HCT116 (cell line): Measurements from ENCODE around the gene C12orf54. TPM values are rescaled to one million over a fixed set of nuclear protein-coding genes. Genes with fewer than 3 reads are reported as not detected.

ENCODE experiments used
- ATAC-seq: fragments of 200-7000 bp; cut with Tn5 transposase; 2 replicates; pipeline ENCODE4 v1.9.1; 2020; ENCODE audit warnings: mild to moderate bottlenecking, moderate library complexity
- BruUV-seq: library from RNA; stranded (reverse); fragments of 400-500 nt; replicated peaks from 2 replicates; lab custom pipeline; 2021; lab: Mats Ljungman, UMichigan
- CTCF ChIA-PET: fragments of 300-600 bp; sonication (Branson Sonifier 250); formaldehyde crosslinking; loops from one replicate; lab custom pipeline; 2021; ENCODE audit warnings: antibody characterized with exemption; lab: Charles Lee
- POLR2A ChIA-PET: fragments of 300-600, 350-600 bp; sonication (Branson Sonifier 250); formaldehyde crosslinking; loops from one replicate; lab custom pipeline; 2021; ENCODE audit warnings: antibody characterized with exemption; lab: Charles Lee
- RAD21 ChIA-PET, 2 experiments: fragments of 300-600 bp; sonication (Branson Sonifier 250); formaldehyde crosslinking; loops; one replicate each; lab custom pipeline; 2023; ENCODE audit warnings: low total read pairs in 2 of 2; ENCODE audit not compliant: uncharacterized antibody in 2 of 2, unreplicated experiment in 2 of 2, low non-redundant PET in 1 of 2; lab: Charles Lee
- DNase-seq: peaks from one replicate; pipeline ENCODE4 v3.0.0-alpha.2; 2010; ENCODE audit warnings: low read depth, low spot score
- H2AFZ ChIP-seq: fragments of 200-600 bp; shearing (Covaris generic), sonication (generic); 2 replicates; pipeline ENCODE4 v1.6.1; 2017; ENCODE audit warnings: low read depth, mixed run types, mixed read lengths, antibody characterized with exemption, low read length; ENCODE audit not compliant: poor library complexity, severe bottlenecking
- H3K27ac ChIP-seq: 2 replicates; pipeline ENCODE4 v1.5.1; 2012; ENCODE audit warnings: low read depth, low read length
- H3K27me3 ChIP-seq: fragments of 200-600 bp; sonication (generic); 2 replicates; pipeline ENCODE4 v1.6.1; 2016; ENCODE audit warnings: mixed run types, low read length, mixed read lengths; ENCODE audit not compliant: insufficient read depth
- H3K36me3 ChIP-seq, 2 experiments: fragments of 200-500 bp in 1 of 2; fragments of 200-600 bp in 1 of 2; sonication (Bioruptor generic) in 1 of 2; sonication (generic) in 1 of 2; 2 replicates each; pipeline versions ENCODE4 v1.5.1 to v1.6.1; 2014 to 2016; ENCODE audit warnings: low read length in 2 of 2, inconsistent platforms in 1 of 2, mixed read lengths in 1 of 2, mixed run types in 1 of 2; ENCODE audit not compliant: insufficient read depth in 2 of 2, control insufficient read depth in 1 of 2
- H3K4me1 ChIP-seq, 2 experiments: fragments of 200-600 bp in 1 of 2; sonication (generic) in 1 of 2; 2 replicates each; pipeline versions ENCODE4 v1.5.1 to v1.6.1; 2012 to 2017; ENCODE audit warnings: low read length in 2 of 2, inconsistent platforms in 1 of 2, mild to moderate bottlenecking in 1 of 2, mixed read lengths in 1 of 2, mixed run types in 1 of 2, moderate library complexity in 1 of 2; ENCODE audit not compliant: insufficient read depth in 2 of 2, control insufficient read depth in 1 of 2
- H3K4me2 ChIP-seq: fragments of 200-600 bp; sonication (generic); 2 replicates; pipeline ENCODE4 v1.6.1; 2017; ENCODE audit warnings: mixed run types, low read length, mixed read lengths
- H3K4me3 ChIP-seq, 2 experiments: fragments of 200-600 bp in 1 of 2; sonication (generic) in 1 of 2; replicated peaks in 1 of 2; 2 replicates each; pipeline ENCODE4 v1.5.1; 2011 to 2016; ENCODE audit warnings: low read length in 2 of 2, control low read depth in 1 of 2, low read depth in 1 of 2, mild to moderate bottlenecking in 1 of 2, mixed read lengths in 1 of 2, mixed run types in 1 of 2
- H3K79me2 ChIP-seq: fragments of 200-600 bp; sonication (generic); 2 replicates; pipeline ENCODE4 v1.6.1; 2017; ENCODE audit warnings: mild to moderate bottlenecking, mixed run types, low read length, moderate library complexity, mixed read lengths; ENCODE audit not compliant: insufficient read depth
- H3K9ac ChIP-seq: fragments of 200-600 bp; sonication (generic); 2 replicates; pipeline ENCODE4 v1.6.1; 2016; ENCODE audit warnings: low read length, mixed read lengths
- H3K9me2 ChIP-seq: fragments of 200-600 bp; sonication (generic), shearing (Covaris generic); 2 replicates; pipeline ENCODE4 v1.6.1; 2017; ENCODE audit warnings: mixed run types, mild to moderate bottlenecking, moderate library complexity; ENCODE audit not compliant: insufficient read depth
- H3K9me3 ChIP-seq, 2 experiments: fragments of 200-500 bp in 1 of 2; fragments of 200-600 bp in 1 of 2; sonication (Bioruptor generic) in 1 of 2; sonication (generic) in 1 of 2; 2 replicates each; pipeline ENCODE4 v1.6.1; 2014 to 2017; ENCODE audit warnings: low read length in 2 of 2, mixed read lengths in 2 of 2, inconsistent platforms in 1 of 2, low read depth in 1 of 2, mild to moderate bottlenecking in 1 of 2, mixed run types in 1 of 2, moderate library complexity in 1 of 2; ENCODE audit not compliant: control insufficient read depth in 1 of 2, insufficient read depth in 1 of 2
- H4K20me1 ChIP-seq: fragments of 200-600 bp; sonication (generic), shearing (Covaris generic); 2 replicates; pipeline ENCODE4 v1.6.1; 2017; ENCODE audit warnings: mixed run types, mild to moderate bottlenecking, moderate library complexity; ENCODE audit not compliant: insufficient read depth
- ATF3 ChIP-seq: IDR thresholded peaks from 2 replicates; pipeline ENCODE4 v1.6.1; 2012
- CBX3 ChIP-seq: IDR thresholded peaks from 2 replicates; pipeline ENCODE4 v1.6.1; 2012; ENCODE audit warnings: low read depth
- CEBPB ChIP-seq: IDR thresholded peaks from 2 replicates; pipeline ENCODE4 v1.6.1; 2012; ENCODE audit warnings: low read depth
- CTCF ChIP-seq, 3 experiments: fragments of 200-600 bp in 1 of 3; sonication (generic) in 1 of 3; IDR thresholded peaks in 2 of 3; conservative IDR thresholded peaks in 1 of 3; 2 replicates each; pipeline ENCODE4 v1.5.1; 2012 to 2017; ENCODE audit warnings: low read depth in 2 of 3, low read length in 2 of 3, antibody characterized with exemption in 1 of 3, borderline replicate concordance in 1 of 3, control low read depth in 1 of 3, mild to moderate bottlenecking in 1 of 3, mixed read lengths in 1 of 3, mixed run types in 1 of 3, moderate library complexity in 1 of 3; ENCODE audit not compliant: insufficient read depth in 1 of 3
- EGR1 ChIP-seq: IDR thresholded peaks from 2 replicates; pipeline ENCODE4 v1.6.1; 2012; ENCODE audit warnings: low read depth
- FOSL1 ChIP-seq: IDR thresholded peaks from 2 replicates; pipeline ENCODE4 v1.6.1; 2012; ENCODE audit warnings: low read depth
- MAX ChIP-seq: IDR thresholded peaks from 2 replicates; pipeline ENCODE4 v1.6.1; 2012
- POLR2A ChIP-seq: IDR thresholded peaks from 2 replicates; pipeline ENCODE4 v1.7.0; 2011; ENCODE audit warnings: borderline replicate concordance; ENCODE audit not compliant: insufficient read depth, insufficient read length; ENCODE audit errors: extremely low read depth
- POLR2AphosphoS5 ChIP-seq: IDR thresholded peaks from 2 replicates; pipeline ENCODE4 v1.6.1; 2011; ENCODE audit warnings: mild to moderate bottlenecking, low read depth, low read length, moderate library complexity
- REST ChIP-seq: IDR thresholded peaks from 2 replicates; pipeline ENCODE4 v1.6.1; 2012; ENCODE audit warnings: low read depth
- SIN3A ChIP-seq: IDR thresholded peaks from 2 replicates; pipeline ENCODE4 v1.6.1; 2012; ENCODE audit warnings: low read depth
- SRF ChIP-seq: IDR thresholded peaks from 2 replicates; pipeline ENCODE4 v1.6.1; 2012; ENCODE audit warnings: low read depth
- TCF7L2 ChIP-seq: IDR thresholded peaks from 2 replicates; pipeline ENCODE4 v1.7.0; 2011; ENCODE audit warnings: borderline replicate concordance, inconsistent platforms; ENCODE audit not compliant: insufficient read depth, insufficient read length; ENCODE audit errors: extremely low read depth
- YY1 ChIP-seq: IDR thresholded peaks from 2 replicates; pipeline ENCODE4 v1.6.1; 2011; ENCODE audit warnings: low read length, low read depth, moderate library complexity, mild to moderate bottlenecking; ENCODE audit not compliant: insufficient replicate concordance; ENCODE audit errors: extremely low read depth
- intact Hi-C: fragments of 100-400 bp; cut with micrococcal nuclease; formaldehyde crosslinking; loops from 2 replicates; pipeline ENCODE4 v1.10.0; 2022
- total RNA-seq: library from RNA; stranded (reverse); gene quantifications from one replicate; pipeline ENCODE4 v1.2.1, GENCODE V29; 2021; ENCODE audit not compliant: unreplicated experiment

Gene C12orf54
- total RNA-seq, 1 experiment from 2014 or later, result not detected

- ATAC-seq (no peak), DNase-seq (no peak)
- Histone ChIP-seq H3K9me3 (no peaks in the 10 kb centered on the region), H3K27me3 (peaks cover 5% of the 10 kb centered on the region; the same call in 1 of the 2 replicates), H4K20me1 (no peaks in the 10 kb centered on the region), H3K4me2 (no peak overlapping the region), H3K4me1 (no peaks in the 10 kb centered on the region), H3K9ac (no peak overlapping the region), H2AFZ (no peak overlapping the region), H3K4me3 (no peak overlapping the region), H3K27ac (no peak overlapping the region), H3K9me2 (no peaks in the 10 kb centered on the region), H3K36me3 (no peaks in the 10 kb centered on the region), H3K79me2 (no peaks in the 10 kb centered on the region)
- intact Hi-C loops, result no loop called here
- TF ChIP-seq MAX (no peak), POLR2A (no peak), TCF7L2 (no peak), SIN3A (no peak), YY1 (no peak), REST (no peak), POLR2AphosphoS5 (no peak), SRF (no peak), CBX3 (no peak), EGR1 (no peak), FOSL1 (no peak), CEBPB (no peak), ATF3 (no peak), CTCF (IDR thresholded peaks at IDR 0.05 in 2 of 3, conservative IDR thresholded peaks at IDR 0.05 in 1 of 3; ENCODE audit: borderline replicate concordance in 1 of 3, insufficient read depth in 1 of 3, low read depth in 2 of 3, low read length in 2 of 3) (no peak)
- RAD21 ChIA-PET, result interaction anchor here in 1 of 2 experiments (0.6 kb wide), 1 partner anchor 77 kb away, joined by 6 read pairs; no protein-coding TSS in a partner anchor
- POLR2A ChIA-PET, result no interaction called here
- CTCF ChIA-PET, result no interaction called here
- no TSS peak for BruUV-seq
Observed at GRCh38 chr12:48510111-48510510, 27.8 kb downstream of the C12orf54 start.
